Right kidney (tissue), 1 donor: ENCODE results near the gene SGK2.
"Not testable (repeated sequence)": the region's sequence is repeated elsewhere in the genome, so short reads cannot be mapped to it uniquely, and the experiment has no call there.

ENCODE experiments used
- DNase-seq: peaks from one replicate; pipeline ENCODE4 v3.0.0-alpha.2; 2016

The SGK2 gene

GRCh38 chr20:43563429-43563828 is 4.6 kb downstream of the SGK2 start:
- no peak for DNase-seq

DNA sequence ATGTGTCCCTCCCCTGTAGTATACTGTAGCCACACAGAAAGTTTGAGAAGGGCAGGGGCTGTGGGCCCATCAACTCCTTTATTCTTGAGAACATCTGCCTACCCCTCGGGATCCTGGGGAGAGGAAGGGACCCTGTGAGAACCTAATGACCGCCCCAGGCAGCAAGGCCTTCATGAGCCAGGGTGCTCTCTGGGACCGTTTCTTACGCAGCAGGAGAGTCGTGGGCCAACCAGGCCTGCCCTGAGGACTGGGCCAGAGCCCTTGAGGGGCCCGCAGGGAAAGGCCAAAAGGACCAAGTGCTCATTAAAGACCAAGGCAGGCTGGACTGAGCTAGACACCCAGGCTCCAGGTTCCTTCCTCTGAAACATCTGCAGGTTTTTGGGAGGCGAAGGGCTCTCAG is 5.2 kb downstream of the SGK2 start:
- no peak for DNase-seq

GRCh38 chr20:43564455-43564854 is 5.6 kb downstream of the SGK2 start:
- no peak for DNase-seq

- DNase-seq = no peak
Measured at GRCh38 chr20:43564993-43565757, 6.3 kb downstream of the SGK2 start.

DNA sequence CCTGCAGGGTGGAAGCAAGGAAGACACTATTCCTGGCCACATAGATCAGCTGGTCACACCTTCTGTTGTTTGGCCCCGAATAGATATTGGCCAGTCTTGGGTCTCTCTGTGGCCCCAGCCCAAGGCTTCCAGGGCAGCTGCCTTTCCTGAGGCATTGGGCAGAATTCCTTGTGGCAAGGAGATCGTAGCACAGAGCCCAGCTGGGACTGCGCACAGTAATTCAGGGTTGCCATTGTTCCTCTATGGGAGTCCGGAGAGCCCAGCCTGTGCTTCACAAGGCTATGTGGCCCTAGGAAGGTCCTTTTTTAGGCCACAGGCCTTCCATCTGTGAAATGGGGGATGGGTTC is 6.9 kb downstream of the SGK2 start:
- no peak for DNase-seq

DNA sequence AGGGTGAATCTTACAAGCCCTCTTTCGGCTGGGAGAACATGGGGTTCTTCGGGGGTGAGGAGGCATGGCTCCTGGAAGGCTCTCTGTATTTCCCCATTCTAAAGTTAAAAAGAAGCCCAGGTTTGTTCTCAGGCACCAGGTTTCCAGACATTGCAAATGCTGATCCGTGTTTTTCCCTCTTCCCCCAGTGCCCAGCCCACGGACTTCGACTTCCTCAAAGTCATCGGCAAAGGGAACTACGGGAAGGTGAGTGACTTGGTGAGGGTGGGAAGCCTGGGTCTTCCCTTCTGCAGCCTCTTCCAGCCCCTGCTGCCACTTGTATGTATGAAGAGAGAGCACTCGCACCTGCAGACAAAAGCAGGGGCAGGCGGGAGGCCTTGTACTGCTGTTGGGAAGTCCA is 8.7 kb downstream of the SGK2 start:
- no peak for DNase-seq

DNA sequence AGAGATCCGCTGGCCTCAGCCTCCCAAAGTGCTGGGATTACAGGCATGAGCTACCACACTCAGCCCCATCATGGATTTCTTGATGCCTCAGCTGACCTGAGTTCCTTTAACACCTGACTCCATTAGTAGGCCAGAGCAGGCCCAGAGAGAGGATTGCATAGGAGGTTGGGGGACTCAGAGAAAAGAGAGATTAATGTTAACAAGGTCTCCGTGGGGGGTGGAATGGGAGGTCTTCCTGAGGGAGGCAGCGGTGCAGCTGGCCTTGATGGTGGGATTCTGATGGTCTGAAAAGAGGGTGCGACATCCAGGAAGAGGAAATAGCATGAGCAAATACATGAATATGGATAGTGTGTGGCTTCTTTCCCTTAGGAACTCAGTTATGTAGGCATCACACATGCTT is 9.9 kb downstream of the SGK2 start:
- DNase-seq = no peak

- DNase-seq = no peak
Measured at GRCh38 chr20:43569282-43569681, 10.5 kb downstream of the SGK2 start.

- DNase-seq = no peak
Measured at GRCh38 chr20:43570496-43570895, 11.7 kb downstream of the SGK2 start.

- no peak for DNase-seq
Measured at GRCh38 chr20:43571310-43571709, 12.5 kb downstream of the SGK2 start.

DNA sequence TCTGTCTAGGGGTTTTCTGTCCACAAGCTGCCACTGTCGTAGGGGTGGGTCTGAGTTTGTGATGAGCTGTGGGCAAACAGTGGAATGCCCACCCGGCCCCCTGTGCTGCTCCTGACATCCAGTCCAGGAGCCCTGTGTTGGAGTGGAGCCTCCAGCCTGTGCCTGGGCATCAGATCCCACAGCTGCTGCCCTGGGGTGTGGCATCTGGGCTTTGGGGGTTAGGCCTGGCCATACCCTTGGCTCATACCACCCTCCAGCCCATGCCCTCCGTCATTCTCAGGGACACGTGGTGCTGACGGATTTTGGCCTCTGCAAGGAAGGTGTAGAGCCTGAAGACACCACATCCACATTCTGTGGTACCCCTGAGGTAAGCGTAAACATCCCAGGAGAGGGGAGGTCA is 12.9 kb downstream of the SGK2 start:
- no peak for DNase-seq

DNA sequence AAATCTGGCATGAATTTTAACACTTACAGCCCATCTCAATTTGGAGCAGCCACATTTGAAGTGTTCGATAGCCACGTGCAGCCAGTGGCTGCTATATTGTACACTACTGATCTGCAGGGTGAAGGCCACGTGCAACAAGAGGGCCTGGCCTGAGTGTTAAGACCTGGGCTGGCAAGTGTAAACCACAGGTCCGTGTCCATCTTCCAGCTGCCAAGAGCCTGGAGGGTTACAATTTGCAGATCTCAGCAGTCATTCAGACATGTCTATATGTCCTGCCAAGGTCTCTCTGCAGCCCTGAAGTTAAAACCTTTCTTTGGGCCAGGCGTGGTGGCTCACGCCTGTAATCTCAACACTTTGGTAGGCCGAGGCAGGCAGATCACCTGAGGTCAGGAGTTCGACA is 14.1 kb downstream of the SGK2 start:
- no peak for DNase-seq

DNA sequence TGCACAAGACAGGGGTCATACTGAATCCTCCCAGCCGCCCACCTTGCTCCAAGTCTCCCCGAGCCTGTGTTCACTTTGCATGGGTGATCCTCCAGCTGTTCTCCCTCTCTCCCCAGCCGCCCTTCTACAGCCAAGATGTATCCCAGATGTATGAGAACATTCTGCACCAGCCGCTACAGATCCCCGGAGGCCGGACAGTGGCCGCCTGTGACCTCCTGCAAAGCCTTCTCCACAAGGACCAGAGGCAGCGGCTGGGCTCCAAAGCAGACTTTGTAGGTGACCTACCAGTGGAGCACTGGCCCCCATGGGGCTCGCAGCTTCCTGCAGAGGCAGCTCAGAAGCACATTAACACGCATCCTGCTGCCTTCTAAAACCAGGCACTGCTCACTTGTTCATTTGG is 17.3 kb downstream of the SGK2 start:
- DNase-seq = no peak

GRCh38 chr20:43579861-43580793 is 21.3 kb downstream of the SGK2 start:
- no peak for DNase-seq

- no peak for DNase-seq
Measured at GRCh38 chr20:43583133-43583864, 24.5 kb downstream of the SGK2 start.

DNA sequence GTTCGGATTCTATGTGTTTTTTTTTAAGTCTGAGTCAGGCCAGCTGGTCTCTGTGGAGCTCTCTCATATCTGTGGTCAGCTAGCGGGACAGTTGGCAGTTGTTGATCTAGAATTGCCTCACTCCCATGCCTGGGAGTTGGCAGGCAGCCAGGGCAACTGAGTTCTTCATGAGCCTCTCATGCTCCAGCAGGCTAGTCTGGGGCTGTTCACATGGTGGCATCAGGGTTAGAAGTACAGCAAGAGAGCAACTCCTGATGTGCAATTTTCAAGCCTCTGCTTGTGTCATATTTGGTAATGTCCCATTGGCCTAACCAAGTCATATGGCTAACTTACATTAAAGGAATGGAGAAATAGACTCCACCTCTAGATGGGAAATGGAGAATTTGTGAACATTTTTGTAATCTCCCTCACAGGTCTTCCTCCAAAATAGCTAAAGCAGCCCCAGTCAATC is 25.2 kb downstream of the SGK2 start:
- DNase-seq = no peak

DNA sequence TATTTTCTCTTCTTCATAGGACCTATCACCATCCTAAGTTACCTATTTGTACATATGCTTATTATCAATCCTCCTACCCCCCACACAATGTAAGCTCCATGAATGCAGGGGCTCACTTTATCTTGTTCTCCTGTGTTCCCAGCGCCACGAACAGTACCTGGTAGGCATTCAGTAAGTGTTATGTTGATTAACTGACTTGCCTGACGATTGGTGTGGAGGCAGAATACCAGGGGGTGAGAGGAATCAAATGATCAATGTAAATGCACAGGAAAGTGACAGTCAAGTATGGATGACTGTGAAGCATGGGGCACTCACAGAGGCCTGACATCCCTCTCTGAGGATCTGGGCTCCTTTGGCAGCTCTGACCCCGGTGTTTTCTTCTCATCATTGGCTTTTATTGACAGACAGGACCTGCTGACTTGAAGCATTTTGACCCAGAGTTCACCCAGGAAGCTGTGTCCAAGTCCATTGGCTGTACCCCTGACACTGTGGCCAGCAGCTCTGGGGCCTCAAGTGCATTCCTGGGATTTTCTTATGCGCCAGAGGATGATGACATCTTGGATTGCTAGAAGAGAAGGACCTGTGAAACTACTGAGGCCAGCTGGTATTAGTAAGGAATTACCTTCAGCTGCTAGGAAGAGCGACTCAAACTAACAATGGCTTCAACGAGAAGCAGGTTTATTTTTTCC is 25.8 kb downstream of the SGK2 start:
- no peak for DNase-seq

GRCh38 chr20:43586641-43587040 is 27.8 kb downstream of the SGK2 start:
- no peak for DNase-seq

GRCh38 chr20:43588526-43588925 is 29.7 kb downstream of the SGK2 start:
- DNase-seq = not testable (repeated sequence)

DNA sequence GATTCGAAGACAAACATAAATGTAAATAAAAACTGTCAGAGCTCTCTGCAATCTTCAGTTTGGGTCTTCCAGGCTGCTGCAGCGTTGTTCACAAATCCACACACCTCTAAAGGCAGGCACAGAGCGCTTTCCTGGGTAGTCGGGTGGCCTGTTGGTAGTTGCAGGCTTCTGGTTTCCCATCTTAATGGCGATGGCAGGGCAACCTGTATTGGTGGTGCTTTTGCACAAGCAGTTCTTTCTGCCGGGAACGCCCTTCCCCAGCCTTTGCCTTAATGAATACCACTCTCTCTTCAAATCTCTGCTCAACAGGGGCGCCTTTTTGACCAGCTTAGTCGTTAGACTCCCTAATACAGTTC is 31.2 kb downstream of the SGK2 start:
- DNase-seq = no peak

DNA sequence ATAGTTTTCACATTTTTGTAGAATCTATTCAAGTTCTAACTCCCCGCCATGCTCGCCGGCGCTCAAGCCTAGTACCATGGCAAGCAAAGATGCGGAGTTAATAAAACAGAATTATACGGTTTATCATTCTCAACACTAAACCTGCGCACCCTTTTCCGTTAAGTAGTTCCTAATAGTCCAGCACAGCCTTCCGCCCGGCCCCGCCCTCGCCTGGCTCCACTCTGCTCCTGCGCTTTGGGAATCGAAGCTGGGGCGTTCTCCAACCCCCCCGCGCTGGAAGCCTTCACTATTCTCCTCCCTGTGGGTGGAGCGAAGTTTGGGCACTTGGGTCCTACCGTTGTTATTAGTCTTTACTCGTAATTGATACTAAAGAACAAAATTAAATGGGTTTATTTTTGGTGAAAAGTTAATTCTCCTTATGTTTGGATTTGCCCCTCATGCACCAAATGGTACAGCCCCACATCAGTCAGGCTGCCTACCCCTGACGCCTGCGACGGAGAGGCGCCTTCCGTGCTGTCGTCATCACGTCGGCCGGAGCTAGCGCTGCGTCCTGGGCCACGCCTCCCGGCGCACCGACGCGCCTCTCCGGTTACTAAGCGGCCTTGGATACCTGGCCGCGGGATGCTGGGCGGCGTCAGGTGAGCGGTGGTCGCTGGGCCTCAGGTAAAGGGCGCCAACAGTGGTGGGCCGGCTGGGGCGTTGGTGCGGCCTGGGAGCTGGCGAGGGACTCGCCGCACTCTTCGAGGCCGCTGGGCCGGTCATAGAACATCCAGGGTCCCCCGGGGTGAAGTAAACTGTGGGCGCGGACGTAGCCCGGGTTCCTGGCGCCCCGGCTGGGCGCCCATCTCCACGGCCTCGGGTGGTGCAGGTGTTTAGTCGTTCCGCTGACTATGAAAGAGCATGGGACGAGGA is 31.8 kb downstream of the SGK2 start, which contains the start of gene IFT52:
Gene IFT52, plus strand, starts transcription at position 546 of the 912 bp plus-strand sequence. CDS start 3,762 bp downstream, outside the sequence.
- peak; percentile 98 for DNase-seq
